ENCODE measurements around the gene MYH7.

The MYH7 gene

GRCh38 chr14:23454445-23454856 lies 19.0 kb upstream of the MYH7 start:
- no peaks in the 10 kb centered on the region for H3K4me1 Mint-ChIP-seq
- no peak overlapping the region for H3K4me3 Mint-ChIP-seq

GRCh38 chr14:23452237-23452636 lies 16.8 kb upstream of the MYH7 start:
- no peak overlapping the region for H3K27ac Mint-ChIP-seq
- no peak overlapping the region for H3K4me3 Mint-ChIP-seq
- peaks cover 9% of the 10 kb centered on the region for H3K4me1 Mint-ChIP-seq
- no peaks in the 10 kb centered on the region for H3K36me3 Mint-ChIP-seq (ENCODE audit: low read depth)
- TF ChIP-seq, protein P1, sequence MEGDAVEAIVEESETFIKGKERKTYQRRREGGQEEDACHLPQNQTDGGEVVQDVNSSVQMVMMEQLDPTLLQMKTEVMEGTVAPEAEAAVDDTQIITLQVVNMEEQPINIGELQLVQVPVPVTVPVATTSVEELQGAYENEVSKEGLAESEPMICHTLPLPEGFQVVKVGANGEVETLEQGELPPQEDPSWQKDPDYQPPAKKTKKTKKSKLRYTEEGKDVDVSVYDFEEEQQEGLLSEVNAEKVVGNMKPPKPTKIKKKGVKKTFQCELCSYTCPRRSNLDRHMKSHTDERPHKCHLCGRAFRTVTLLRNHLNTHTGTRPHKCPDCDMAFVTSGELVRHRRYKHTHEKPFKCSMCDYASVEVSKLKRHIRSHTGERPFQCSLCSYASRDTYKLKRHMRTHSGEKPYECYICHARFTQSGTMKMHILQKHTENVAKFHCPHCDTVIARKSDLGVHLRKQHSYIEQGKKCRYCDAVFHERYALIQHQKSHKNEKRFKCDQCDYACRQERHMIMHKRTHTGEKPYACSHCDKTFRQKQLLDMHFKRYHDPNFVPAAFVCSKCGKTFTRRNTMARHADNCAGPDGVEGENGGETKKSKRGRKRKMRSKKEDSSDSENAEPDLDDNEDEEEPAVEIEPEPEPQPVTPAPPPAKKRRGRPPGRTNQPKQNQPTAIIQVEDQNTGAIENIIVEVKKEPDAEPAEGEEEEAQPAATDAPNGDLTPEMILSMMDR (IDR thresholded peaks at IDR 0.05; ENCODE audit: unreplicated experiment in 3 of 3), result no peak
- H3K9me3 Mint-ChIP-seq, result no peaks in the 10 kb centered on the region
- H3K27me3 Mint-ChIP-seq (ENCODE audit: low read depth), result no peaks in the 10 kb centered on the region

More at GRCh38 chr14:23454445-23454856, 19.0 kb upstream of the MYH7 start:
- H3K27ac Mint-ChIP-seq, result no peak overlapping the region
- no peaks in the 10 kb centered on the region for H3K27me3 Mint-ChIP-seq (ENCODE audit: low read depth)
- H3K9me3 Mint-ChIP-seq, result no peaks in the 10 kb centered on the region
- H3K36me3 Mint-ChIP-seq (ENCODE audit: low read depth), result no peaks in the 10 kb centered on the region
- TF ChIP-seq, protein P1 (IDR thresholded peaks at IDR 0.05; ENCODE audit: unreplicated experiment in 3 of 3), result no peak

- TF ChIP-seq, protein P1 (IDR thresholded peaks at IDR 0.05; ENCODE audit: unreplicated experiment in 3 of 3), result no peak
- Mint-ChIP-seq H3K4me3 (no peak overlapping the region), H3K36me3 (ENCODE audit: low read depth) (no peaks in the 10 kb centered on the region), H3K27ac (no peak overlapping the region), H3K27me3 (ENCODE audit: low read depth) (no peaks in the 10 kb centered on the region), H3K9me3 (no peaks in the 10 kb centered on the region), H3K4me1 (peaks cover 26% of the 10 kb centered on the region)
Observed at GRCh38 chr14:23450379-23450778, 14.9 kb upstream of the MYH7 start.

- no peaks in the 10 kb centered on the region for H3K36me3 Mint-ChIP-seq (ENCODE audit: low read depth)
- H3K4me3 Mint-ChIP-seq, result no peak overlapping the region
- no peaks in the 10 kb centered on the region for H3K27me3 Mint-ChIP-seq (ENCODE audit: low read depth)
- no peaks in the 10 kb centered on the region for H3K9me3 Mint-ChIP-seq
- peak overlapping the region in 1 of 3 experiments; percentile 96 for H3K27ac Mint-ChIP-seq
- TF ChIP-seq, protein P1 (IDR thresholded peaks at IDR 0.05; ENCODE audit: unreplicated experiment in 3 of 3), result no peak
- H3K4me1 Mint-ChIP-seq, result peaks cover 30% of the 10 kb centered on the region
Observed at GRCh38 chr14:23449314-23449713, 13.9 kb upstream of the MYH7 start.

DNA sequence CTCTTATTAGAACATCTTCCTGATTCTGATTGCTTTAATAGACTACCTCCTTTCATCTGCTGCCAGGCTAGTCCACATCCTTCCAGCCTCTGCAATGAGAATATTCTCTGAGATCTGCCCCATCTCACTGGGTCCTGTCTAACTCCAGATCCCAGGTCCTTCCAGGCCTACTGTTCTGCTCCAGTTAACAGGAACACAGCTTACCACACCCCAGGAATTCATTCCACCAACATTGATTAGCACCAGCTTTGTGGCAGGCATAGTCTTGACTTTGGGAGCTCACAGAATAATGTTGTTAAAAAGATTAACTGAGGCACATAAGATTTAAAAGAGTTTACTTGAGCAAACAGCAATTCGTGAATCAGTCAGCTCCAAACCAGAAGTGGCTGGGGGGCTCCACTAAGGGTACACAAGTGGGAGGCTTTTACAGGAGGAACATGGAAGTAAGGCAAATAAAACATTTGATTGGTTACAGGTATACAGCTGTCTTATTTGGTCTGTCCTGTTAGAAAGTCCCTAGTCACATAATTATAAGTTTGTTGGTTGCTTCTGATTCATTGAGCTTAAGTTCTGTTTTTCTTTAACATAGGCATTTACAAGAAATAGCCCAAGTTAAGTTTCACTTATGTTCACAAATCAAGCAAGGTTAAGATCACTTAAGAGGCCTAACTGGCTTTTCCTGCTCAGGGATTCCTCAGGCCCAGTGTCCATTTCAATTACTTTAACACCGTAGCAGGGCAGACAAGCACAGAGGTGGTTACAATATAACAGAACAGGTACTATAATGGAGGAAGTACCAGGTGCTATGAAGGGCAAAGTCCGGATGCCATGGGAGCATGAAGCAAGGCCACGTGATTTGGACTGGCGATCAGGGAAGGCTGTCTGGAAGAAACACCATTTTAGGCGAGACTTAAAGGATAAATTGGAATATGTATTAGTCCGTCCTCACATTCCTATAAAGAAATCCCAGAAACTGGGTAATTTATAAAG lies 12.2 kb upstream of the MYH7 start:
- TF ChIP-seq, protein P1 (IDR thresholded peaks at IDR 0.05; ENCODE audit: unreplicated experiment in 3 of 3), result no peak
- Mint-ChIP-seq H3K4me3 (no peak overlapping the region), H3K36me3 (ENCODE audit: low read depth) (no peaks in the 10 kb centered on the region), H3K4me1 (peaks cover 46% of the 10 kb centered on the region), H3K9me3 (no peaks in the 10 kb centered on the region), H3K27ac (peak overlapping the region; percentile 90 to 96 (median 91)), H3K27me3 (ENCODE audit: low read depth) (no peaks in the 10 kb centered on the region)
